CD14-positive monocyte (primary cell): ENCODE results near the gene SKP2. TPM values are rescaled to one million over a fixed set of nuclear protein-coding genes. Genes with fewer than 3 reads are reported as not detected.

ENCODE experiments used
- DNase-seq, 3 donors: peaks; one replicate each; pipeline ENCODE4 v3.0.0-alpha.2; 2011 to 2022
- H2AFZ ChIP-seq: 2 replicates; pipeline ENCODE4 v1.6.0; 2012; ENCODE audit warnings: mild to moderate bottlenecking, low read depth, low read length, inconsistent platforms; ENCODE audit not compliant: insufficient read depth, poor library complexity, severe bottlenecking
- H3K27ac ChIP-seq, 2 donors: 1 replicate in 1 of 2; 2 replicates in 1 of 2; pipeline ENCODE4 v1.5.1; 2012 to 2013; ENCODE audit warnings: low read length in 2 of 2, control low read depth in 1 of 2, inconsistent platforms in 1 of 2, low read depth in 1 of 2, mild to moderate bottlenecking in 1 of 2
- H3K27me3 ChIP-seq, 2 donors: one replicate each; pipeline versions ENCODE4 v1.6.0 to v1.6.1; 2011 to 2013; ENCODE audit warnings: low read length in 2 of 2; ENCODE audit not compliant: control insufficient read depth in 2 of 2, insufficient read depth in 2 of 2
- H3K36me3 ChIP-seq, 2 donors: replicated peaks in 1 of 2; 1 replicate in 1 of 2; 2 replicates in 1 of 2; pipeline versions ENCODE4 v1.5.1 to v1.6.1; 2012 to 2013; ENCODE audit warnings: low read length in 2 of 2, control low read depth in 1 of 2, inconsistent platforms in 1 of 2, mild to moderate bottlenecking in 1 of 2; ENCODE audit not compliant: insufficient read depth in 2 of 2, control insufficient read depth in 1 of 2
- H3K4me1 ChIP-seq, 2 donors: 1 replicate in 1 of 2; 2 replicates in 1 of 2; pipeline versions ENCODE4 v1.5.1 to v1.6.1; 2012 to 2013; ENCODE audit warnings: low read length in 2 of 2, control low read depth in 1 of 2, inconsistent platforms in 1 of 2, mild to moderate bottlenecking in 1 of 2, moderate library complexity in 1 of 2; ENCODE audit not compliant: insufficient read depth in 2 of 2, control insufficient read depth in 1 of 2
- H3K4me2 ChIP-seq: replicated peaks from 2 replicates; pipeline ENCODE3; 2012; ENCODE audit warnings: low read length, moderate library complexity, mild to moderate bottlenecking; ENCODE audit not compliant: poor library complexity, severe bottlenecking; ENCODE audit errors: extremely low read depth
- H3K4me3 ChIP-seq, 3 experiments: fragments of 200-600 bp in 1 of 3; sonication (generic) in 1 of 3; replicated peaks in 1 of 3; 1 replicate in 2 of 3; 2 replicates in 1 of 3; pipeline ENCODE4 v1.5.1; 2011 to 2013; ENCODE audit warnings: low read length in 3 of 3, mild to moderate bottlenecking in 3 of 3, control low read depth in 2 of 3, low read depth in 2 of 3, inconsistent platforms in 1 of 3, moderate library complexity in 1 of 3
- H3K79me2 ChIP-seq: 2 replicates; pipeline ENCODE4 v1.6.0; 2012; ENCODE audit warnings: mild to moderate bottlenecking, control low read depth, inconsistent platforms, low read length, moderate library complexity; ENCODE audit not compliant: insufficient read depth
- H3K9ac ChIP-seq: 2 replicates; pipeline ENCODE4 v1.6.0; 2017; ENCODE audit warnings: low read length, mild to moderate bottlenecking; ENCODE audit not compliant: insufficient read depth, poor library complexity, severe bottlenecking
- H3K9me3 ChIP-seq, 2 donors: replicated peaks in 1 of 2; 1 replicate in 1 of 2; 2 replicates in 1 of 2; pipeline versions ENCODE4 v1.5.1 to v1.6.1; 2012 to 2013; ENCODE audit warnings: low read length in 2 of 2, control low read depth in 1 of 2; ENCODE audit not compliant: control insufficient read depth in 1 of 2, insufficient read depth in 1 of 2
- H4K20me1 ChIP-seq: 2 replicates; pipeline ENCODE4 v1.6.0; 2012; ENCODE audit warnings: mild to moderate bottlenecking, low read length, control low read depth, moderate library complexity; ENCODE audit not compliant: insufficient read depth
- H3K27ac Mint-ChIP-seq, 7 donors: one replicate each; pipeline ENCODE4 v1.8.0; 2020; ENCODE audit warnings: mild to moderate bottlenecking in 7 of 7, mixed read lengths in 7 of 7, moderate library complexity in 6 of 7, inconsistent platforms in 2 of 7
- H3K27me3 Mint-ChIP-seq, 3 donors: one replicate each; pipeline ENCODE4 v1.8.0; 2021 to 2022; ENCODE audit warnings: low read depth in 3 of 3, mild to moderate bottlenecking in 3 of 3, mixed read lengths in 3 of 3, moderate library complexity in 3 of 3, inconsistent platforms in 1 of 3
- H3K36me3 Mint-ChIP-seq, 2 donors: one replicate each; pipeline ENCODE4 v1.8.0; 2020; ENCODE audit warnings: mixed read lengths in 2 of 2, inconsistent platforms in 1 of 2, mild to moderate bottlenecking in 1 of 2
- H3K4me1 Mint-ChIP-seq: one replicate; pipeline ENCODE4 v1.8.0; 2020; ENCODE audit warnings: mild to moderate bottlenecking, mixed read lengths
- H3K4me3 Mint-ChIP-seq, 2 donors: one replicate each; pipeline ENCODE4 v1.8.0; 2020; ENCODE audit warnings: mild to moderate bottlenecking in 2 of 2, mixed read lengths in 2 of 2, moderate library complexity in 1 of 2
- H3K9me3 Mint-ChIP-seq, 7 donors: one replicate each; pipeline ENCODE4 v1.8.0; 2020 to 2022; ENCODE audit warnings: mixed read lengths in 7 of 7, mild to moderate bottlenecking in 6 of 7, moderate library complexity in 6 of 7, inconsistent platforms in 2 of 7
- WGBS: methylation state at CpG from one replicate; pipeline ENCODE4 v1.1.5; 2013; ENCODE audit warnings: missing lambda C conversion rate; ENCODE audit not compliant: insufficient coverage; 5-methylcytosine and 5-hydroxymethylcytosine counted together
- intact Hi-C, 2 donors: fragments of 100-400 bp; cut with micrococcal nuclease; formaldehyde crosslinking; loops; one replicate each; pipeline versions ENCODE4 v1.15.0 to v1.15.1; 2023
- polyA plus RNA-seq, 3 donors: library from polyadenylated mRNA; depleted of rRNA in 1 of 3; unstranded in 2 of 3; stranded (reverse) in 1 of 3; fragments of 300-500 nt in 2 of 3; fragments of >200 nt in 1 of 3; fragmentation: Illumina TruSeq in 2 of 3; gene quantifications; 1 replicate in 2 of 3; 2 replicates in 1 of 3; pipeline ENCODE4 v1.2.3, GENCODE V29; 2012 to 2021
- TF ChIP-seq, protein P1 (sequence below): fragments of 200-600 bp; IDR thresholded peaks from one replicate; pipeline ENCODE4 v1.8.0; 2022; ENCODE audit warnings: antibody characterized with exemption, mild to moderate bottlenecking

The SKP2 gene
- polyA plus RNA-seq, 3 donors: 14.4 to 18.0 (median 15.5) TPM

GRCh38 chr5:36209664-36210063, 57.8 kb downstream of the SKP2 start:
- Histone ChIP-seq H3K4me3 (no peak overlapping the region), H3K27me3 (no peaks in the 10 kb centered on the region), H3K27ac (no peak overlapping the region), H4K20me1 (no peaks in the 10 kb centered on the region), H3K36me3 (peaks cover 19 to 57% of the 10 kb centered on the region in 2 donors), H3K9me3 (no peaks in the 10 kb centered on the region), H3K4me1 (no peaks in the 10 kb centered on the region), H2AFZ (no peak overlapping the region), H3K9ac (no peak overlapping the region), H3K79me2 (no peaks in the 10 kb centered on the region), H3K4me2 (no peak overlapping the region)
- intact Hi-C loops: no loop called here
- Mint-ChIP-seq H3K9me3 (peaks cover 0 to 2% (median 0%) of the 10 kb centered on the region in 7 donors), H3K4me1 (no peaks in the 10 kb centered on the region), H3K36me3 (peaks cover 34 to 38% of the 10 kb centered on the region in 2 donors), H3K27me3 (peaks cover 0 to 3% (median 1%) of the 10 kb centered on the region in 3 donors), H3K27ac (no peak overlapping the region), H3K4me3 (no peak overlapping the region)
- DNase-seq: no peak
- TF ChIP-seq, protein P1, sequence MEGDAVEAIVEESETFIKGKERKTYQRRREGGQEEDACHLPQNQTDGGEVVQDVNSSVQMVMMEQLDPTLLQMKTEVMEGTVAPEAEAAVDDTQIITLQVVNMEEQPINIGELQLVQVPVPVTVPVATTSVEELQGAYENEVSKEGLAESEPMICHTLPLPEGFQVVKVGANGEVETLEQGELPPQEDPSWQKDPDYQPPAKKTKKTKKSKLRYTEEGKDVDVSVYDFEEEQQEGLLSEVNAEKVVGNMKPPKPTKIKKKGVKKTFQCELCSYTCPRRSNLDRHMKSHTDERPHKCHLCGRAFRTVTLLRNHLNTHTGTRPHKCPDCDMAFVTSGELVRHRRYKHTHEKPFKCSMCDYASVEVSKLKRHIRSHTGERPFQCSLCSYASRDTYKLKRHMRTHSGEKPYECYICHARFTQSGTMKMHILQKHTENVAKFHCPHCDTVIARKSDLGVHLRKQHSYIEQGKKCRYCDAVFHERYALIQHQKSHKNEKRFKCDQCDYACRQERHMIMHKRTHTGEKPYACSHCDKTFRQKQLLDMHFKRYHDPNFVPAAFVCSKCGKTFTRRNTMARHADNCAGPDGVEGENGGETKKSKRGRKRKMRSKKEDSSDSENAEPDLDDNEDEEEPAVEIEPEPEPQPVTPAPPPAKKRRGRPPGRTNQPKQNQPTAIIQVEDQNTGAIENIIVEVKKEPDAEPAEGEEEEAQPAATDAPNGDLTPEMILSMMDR: no peak
- no CpG with 5 or more reads among the region's 3 CpGs for WGBS

DNA sequence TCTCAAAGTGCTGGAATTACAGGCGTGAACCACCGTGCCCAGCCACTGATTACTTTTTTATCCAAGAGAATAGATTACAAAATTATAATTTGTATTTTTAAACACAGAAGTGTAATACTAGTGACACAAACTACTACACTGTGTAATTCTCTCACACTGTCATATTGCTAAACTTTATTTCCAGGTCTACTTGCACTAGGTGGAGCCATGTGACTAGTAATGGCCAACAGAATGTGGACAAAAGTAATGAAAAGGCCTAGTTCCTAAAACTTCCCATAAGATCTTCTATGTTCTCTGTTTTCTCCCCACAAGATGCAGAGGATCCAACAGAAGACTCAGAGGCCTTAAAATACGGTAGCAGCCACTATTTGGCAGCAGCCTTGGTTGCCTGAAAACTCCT, 62.5 kb downstream of the SKP2 start:
- H4K20me1 ChIP-seq: no peaks in the 10 kb centered on the region
- Mint-ChIP-seq H3K36me3 (peaks cover 47 to 48% of the 10 kb centered on the region in 2 donors), H3K27me3 (no peaks in the 10 kb centered on the region), H3K4me1 (no peaks in the 10 kb centered on the region), H3K4me3 (no peak overlapping the region), H3K27ac (no peak overlapping the region), H3K9me3 (no peaks in the 10 kb centered on the region)
- no peaks in the 10 kb centered on the region for H3K79me2 ChIP-seq
- H3K36me3 ChIP-seq: peaks cover 23 to 71% of the 10 kb centered on the region in 2 donors
- DNase-seq: no peak
- intact Hi-C loops: no loop called here
- no peaks in the 10 kb centered on the region for H3K4me1 ChIP-seq
- no peak overlapping the region for H3K4me2 ChIP-seq
- H3K9me3 ChIP-seq: no peaks in the 10 kb centered on the region
- TF ChIP-seq, protein P1: no peak
- no CpG with 5 or more reads among the region's 3 CpGs for WGBS
- no peak overlapping the region for H3K9ac ChIP-seq
- no peak overlapping the region for H2AFZ ChIP-seq
- no peaks in the 10 kb centered on the region for H3K27me3 ChIP-seq
- no peak overlapping the region for H3K27ac ChIP-seq
- no peak overlapping the region for H3K4me3 ChIP-seq
